ENCODE data around the gene CEP162. TPM values are rescaled to one million over a fixed set of nuclear protein-coding genes. Genes with fewer than 3 reads are reported as not detected.
A peak's percentile ranks its signal among the peaks of the same experiment; 100 is the strongest.

The CEP162 gene
- total and polyA plus RNA-seq, 2 experiments from 2014 or later: 2.9 to 3.0 TPM

DNA sequence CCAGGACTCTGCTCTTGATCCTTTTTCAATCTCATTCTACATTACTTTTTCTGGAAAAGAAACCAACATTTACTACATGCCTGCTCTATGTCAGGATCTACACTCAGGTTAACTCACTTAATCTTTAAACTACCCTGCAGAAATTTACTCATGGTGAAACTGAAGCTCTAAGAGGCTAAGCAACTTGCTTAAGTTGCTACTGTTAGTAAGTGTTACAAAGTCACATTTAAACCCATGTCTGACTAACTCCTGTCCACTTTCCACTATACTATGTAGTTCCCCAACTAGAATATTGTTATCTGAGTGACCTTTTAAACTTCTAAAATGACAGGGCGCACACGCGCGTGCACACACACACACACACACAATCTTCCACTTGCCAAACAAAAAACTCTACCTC is 5.0 kb downstream of the CEP162 start:
- no peak overlapping the region for H2AFZ ChIP-seq
- H3K4me1 ChIP-seq (ENCODE audit: insufficient read depth): peaks cover 9% of the 10 kb centered on the region
- no peaks in the 10 kb centered on the region for H4K20me1 ChIP-seq (ENCODE audit: insufficient read depth)
- no peak overlapping the region for H3K27ac ChIP-seq
- H3F3A ChIP-seq (ENCODE audit: insufficient read depth): no peaks in the 10 kb centered on the region
- H3K36me3 ChIP-seq (ENCODE audit: low read depth): no peaks in the 10 kb centered on the region
- no peaks in the 10 kb centered on the region for H3K27me3 ChIP-seq (replicated peaks; ENCODE audit: insufficient read depth)
- H3K4me3 ChIP-seq: no peak overlapping the region
- TF ChIP-seq EZH2phosphoT487 (IDR thresholded peaks at IDR 0.05; ENCODE audit: insufficient read depth, low read depth) (no peak), EZH2 (IDR thresholded peaks at IDR 0.05; ENCODE audit: insufficient read depth, poor library complexity, severe bottlenecking) (no peak)
- no peak for DNase-seq
- in situ Hi-C loops (cut with MboI): loop anchor here (25.0 kb wide), 1 partner anchor 610 kb away; no protein-coding TSS in a partner anchor
- H3K9me3 ChIP-seq (ENCODE audit: low read depth): no peaks in the 10 kb centered on the region
- no peak overlapping the region for H3K9ac ChIP-seq
- no peaks in the 10 kb centered on the region for H3K79me2 ChIP-seq (ENCODE audit: insufficient read depth)
- 92 to 98% methylated on average over 4 of the region's 4 CpGs for WGBS, 2 experiments (ENCODE audit: low coverage in 1 of 2, low lambda C conversion rate in 2 of 2, missing lambda C conversion rate in 2 of 2)
- no peaks in the 10 kb centered on the region for H3K9me2 ChIP-seq (ENCODE audit: insufficient read depth)
- no peak overlapping the region for H3K4me2 ChIP-seq (ENCODE audit: unreplicated experiment)

DNA sequence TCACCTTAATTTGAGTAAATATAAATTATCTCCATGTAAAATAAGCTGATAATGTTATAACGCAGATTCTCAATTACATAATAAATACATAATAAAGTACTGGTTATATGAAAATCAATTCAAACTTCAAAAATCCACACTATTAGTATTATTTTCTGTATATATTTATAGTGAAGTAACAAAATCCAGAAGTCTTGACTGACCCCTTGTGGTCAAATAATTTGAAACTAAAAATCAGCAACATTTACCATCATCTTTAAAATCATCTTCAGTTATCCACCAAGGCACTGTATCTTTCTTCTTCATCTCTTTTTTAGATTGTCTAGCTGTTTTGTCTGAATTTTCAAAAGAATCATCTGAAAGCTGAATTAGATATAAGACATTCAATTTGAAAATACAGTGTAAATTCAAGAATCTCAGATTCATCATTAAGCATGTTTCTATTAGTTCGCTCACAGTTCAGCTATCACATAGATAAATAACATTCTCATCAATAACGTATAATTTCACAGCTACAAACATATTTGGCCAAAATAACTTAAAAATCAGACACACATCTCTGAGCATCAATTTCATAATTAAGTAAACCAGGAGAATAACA is 6.5 kb downstream of the CEP162 start:
- H2AFZ ChIP-seq: no peak overlapping the region
- TF ChIP-seq EZH2phosphoT487 (IDR thresholded peaks at IDR 0.05; ENCODE audit: insufficient read depth, low read depth): no peak
- no peak for TF ChIP-seq EZH2 (IDR thresholded peaks at IDR 0.05; ENCODE audit: insufficient read depth, poor library complexity, severe bottlenecking)
- H3K9ac ChIP-seq: no peak overlapping the region
- no peaks in the 10 kb centered on the region for H3K79me2 ChIP-seq (ENCODE audit: insufficient read depth)
- H3K4me2 ChIP-seq (ENCODE audit: unreplicated experiment): no peak overlapping the region
- H3K4me3 ChIP-seq: no peak overlapping the region
- in situ Hi-C loops (cut with MboI): loop anchor here (25.0 kb wide), 1 partner anchor 609 kb away; no protein-coding TSS in a partner anchor
- H3K27me3 ChIP-seq (replicated peaks; ENCODE audit: insufficient read depth): no peaks in the 10 kb centered on the region
- peak; percentile 49 for DNase-seq
- H3K27ac ChIP-seq: no peak overlapping the region
- H3K4me1 ChIP-seq (ENCODE audit: insufficient read depth): peaks cover 9% of the 10 kb centered on the region
- H4K20me1 ChIP-seq (ENCODE audit: insufficient read depth): no peaks in the 10 kb centered on the region
- WGBS, 2 experiments (ENCODE audit: low coverage in 1 of 2, low lambda C conversion rate in 2 of 2, missing lambda C conversion rate in 2 of 2): 68 to 74% methylated on average over 3 of the region's 3 CpGs
- H3K9me3 ChIP-seq (ENCODE audit: low read depth): no peaks in the 10 kb centered on the region
- no peaks in the 10 kb centered on the region for H3K9me2 ChIP-seq (ENCODE audit: insufficient read depth)
- no peaks in the 10 kb centered on the region for H3F3A ChIP-seq (ENCODE audit: insufficient read depth)
- no peaks in the 10 kb centered on the region for H3K36me3 ChIP-seq (ENCODE audit: low read depth)

DNA sequence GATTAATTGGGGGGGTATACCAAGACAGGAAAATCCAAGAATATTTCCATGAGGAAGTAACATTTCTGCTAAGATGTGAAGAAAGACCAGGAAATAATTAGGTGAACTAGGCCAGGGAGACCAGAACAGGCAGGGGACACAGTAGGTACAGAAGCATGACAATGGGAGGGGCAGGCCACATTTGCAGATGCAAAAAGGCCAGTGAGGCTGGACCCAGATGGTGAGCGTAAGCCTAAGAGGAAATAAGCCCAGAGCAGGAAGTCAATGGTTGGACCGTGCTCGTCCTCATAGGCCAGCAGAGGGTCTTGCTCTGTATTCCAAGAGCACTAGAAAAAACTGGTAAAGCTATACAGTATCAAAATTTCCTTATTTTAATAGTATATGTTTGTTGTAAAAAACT is 9.4 kb downstream of the CEP162 start:
- in situ Hi-C loops (cut with MboI): loop anchor here (25.0 kb wide), 1 partner anchor 606 kb away; no protein-coding TSS in a partner anchor
- no peaks in the 10 kb centered on the region for H4K20me1 ChIP-seq (ENCODE audit: insufficient read depth)
- H3K27me3 ChIP-seq (replicated peaks; ENCODE audit: insufficient read depth): no peaks in the 10 kb centered on the region
- DNase-seq: no peak
- no peak overlapping the region for H3K9ac ChIP-seq
- no peaks in the 10 kb centered on the region for H3F3A ChIP-seq (ENCODE audit: insufficient read depth)
- H2AFZ ChIP-seq: no peak overlapping the region
- no peak overlapping the region for H3K27ac ChIP-seq
- H3K79me2 ChIP-seq (ENCODE audit: insufficient read depth): no peaks in the 10 kb centered on the region
- no peaks in the 10 kb centered on the region for H3K36me3 ChIP-seq (ENCODE audit: low read depth)
- WGBS, 2 experiments (ENCODE audit: low coverage in 1 of 2, low lambda C conversion rate in 2 of 2, missing lambda C conversion rate in 2 of 2): 100% methylated on average over 3 of the region's 3 CpGs
- no peaks in the 10 kb centered on the region for H3K9me3 ChIP-seq (ENCODE audit: low read depth)
- H3K4me3 ChIP-seq: no peak overlapping the region
- TF ChIP-seq EZH2 (IDR thresholded peaks at IDR 0.05; ENCODE audit: insufficient read depth, poor library complexity, severe bottlenecking) (no peak), EZH2phosphoT487 (IDR thresholded peaks at IDR 0.05; ENCODE audit: insufficient read depth, low read depth) (no peak)
- no peak overlapping the region for H3K4me2 ChIP-seq (ENCODE audit: unreplicated experiment)
- H3K4me1 ChIP-seq (ENCODE audit: insufficient read depth): no peaks in the 10 kb centered on the region
- H3K9me2 ChIP-seq (ENCODE audit: insufficient read depth): no peaks in the 10 kb centered on the region

- Histone ChIP-seq H3K9ac (no peak overlapping the region), H3K27ac (no peak overlapping the region), H3K9me3 (ENCODE audit: low read depth) (no peaks in the 10 kb centered on the region), H3K27me3 (replicated peaks; ENCODE audit: insufficient read depth) (no peaks in the 10 kb centered on the region), H2AFZ (no peak overlapping the region), H4K20me1 (ENCODE audit: insufficient read depth) (no peaks in the 10 kb centered on the region), H3K79me2 (ENCODE audit: insufficient read depth) (no peaks in the 10 kb centered on the region), H3K36me3 (ENCODE audit: low read depth) (no peaks in the 10 kb centered on the region), H3K4me3 (no peak overlapping the region), H3K9me2 (ENCODE audit: insufficient read depth) (no peaks in the 10 kb centered on the region), H3F3A (ENCODE audit: insufficient read depth) (no peaks in the 10 kb centered on the region), H3K4me2 (ENCODE audit: unreplicated experiment) (no peak overlapping the region), H3K4me1 (ENCODE audit: insufficient read depth) (no peaks in the 10 kb centered on the region)
- 98 to 100% methylated on average over 1 of the region's 1 CpG for WGBS, 2 experiments (ENCODE audit: low coverage in 1 of 2, low lambda C conversion rate in 2 of 2, missing lambda C conversion rate in 2 of 2)
- in situ Hi-C loops (cut with MboI): loop anchor here (25.0 kb wide), 1 partner anchor 601 kb away; no protein-coding TSS in a partner anchor
- no peak for TF ChIP-seq EZH2phosphoT487 (IDR thresholded peaks at IDR 0.05; ENCODE audit: insufficient read depth, low read depth)
- TF ChIP-seq EZH2 (IDR thresholded peaks at IDR 0.05; ENCODE audit: insufficient read depth, poor library complexity, severe bottlenecking): no peak
- no peak for DNase-seq
These were observed 14.2 kb downstream of the CEP162 start for GRCh38 chr6:84213217-84213616.

All from GM23248 (cell line).